PFSK-1 (cell line): ENCODE results near the gene FAM241A.

Experiments used
- FOXP2 ChIP-seq: optimal IDR thresholded peaks from 2 replicates; pipeline ENCODE3; 2011; ENCODE audit warnings: borderline replicate concordance, control low read depth, inconsistent platforms; ENCODE audit not compliant: insufficient read depth; ENCODE audit errors: extremely low read length, extremely low read depth
- POLR2AphosphoS5 ChIP-seq: IDR thresholded peaks from 2 replicates; pipeline ENCODE4 v1.6.1; 2012; ENCODE audit warnings: low read depth, mild to moderate bottlenecking, control low read depth, low read length, moderate library complexity
- REST ChIP-seq, 2 experiments: IDR thresholded peaks; 2 replicates each; pipeline versions ENCODE4 v1.6.1 to v1.8.0; 2011 to 2012; ENCODE audit warnings: low read depth in 2 of 2, low read length in 2 of 2, control low read depth in 1 of 2, inconsistent platforms in 1 of 2, mild to moderate bottlenecking in 1 of 2, moderate library complexity in 1 of 2; ENCODE audit not compliant: insufficient read depth in 1 of 2
- SIN3A ChIP-seq: IDR thresholded peaks from 2 replicates; pipeline ENCODE4 v1.6.1; 2012; ENCODE audit warnings: mild to moderate bottlenecking, low read length, moderate library complexity, borderline replicate concordance; ENCODE audit not compliant: insufficient read depth
- TAF1 ChIP-seq: IDR thresholded peaks from 2 replicates; pipeline ENCODE4 v1.6.1; 2012; ENCODE audit warnings: low read length, control low read depth, borderline replicate concordance; ENCODE audit not compliant: insufficient read depth

Gene FAM241A

DNA sequence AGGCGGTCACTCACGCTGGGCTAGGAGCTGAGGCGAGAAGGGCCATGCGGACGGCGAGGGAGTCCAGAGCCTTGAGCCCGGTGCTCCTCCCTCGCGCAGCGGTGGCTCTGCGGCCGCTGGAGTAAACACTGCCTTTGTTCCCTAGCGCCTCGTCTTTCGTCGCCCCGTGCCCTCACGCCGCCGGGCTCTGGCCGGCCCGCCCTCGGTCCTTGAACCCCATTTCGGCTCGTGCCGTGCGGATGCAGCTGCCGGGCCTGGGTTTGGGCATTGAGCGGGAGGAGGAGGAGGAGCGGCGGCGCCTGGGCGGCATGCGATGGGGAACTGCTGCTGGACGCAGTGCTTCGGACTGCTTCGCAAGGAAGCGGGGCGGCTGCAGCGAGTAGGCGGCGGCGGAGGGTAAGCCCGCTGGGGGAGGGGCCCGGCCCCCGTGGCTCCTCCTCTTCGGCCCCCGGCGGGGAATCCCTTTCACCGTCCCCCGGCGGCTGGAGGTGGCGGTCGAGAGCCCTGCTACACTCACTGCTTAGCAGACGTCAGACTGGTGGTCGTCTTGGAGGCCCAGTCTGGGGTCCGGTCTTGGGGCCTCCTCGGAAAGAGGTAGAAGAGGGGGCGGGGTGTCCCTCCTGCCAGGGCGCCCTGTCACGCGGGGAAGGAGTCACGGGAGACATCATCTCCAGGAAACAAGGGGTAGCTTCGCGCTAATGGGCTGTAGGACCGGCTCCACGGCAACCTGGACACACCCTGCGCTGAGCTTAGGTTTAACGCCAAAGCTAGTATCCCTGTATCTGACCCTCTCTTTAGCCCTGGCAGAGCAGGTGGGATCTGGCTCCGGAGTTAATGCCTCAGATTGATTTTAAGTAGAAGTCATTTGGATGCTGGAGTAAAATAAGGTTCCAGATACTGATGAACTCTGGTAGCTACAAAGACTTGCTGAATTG, 86.8 kb downstream of the FAM241A start, which contains the start of gene AP1AR:
Gene AP1AR (plus strand): TSS at position 9 of the 935 bp plus-strand sequence. CDS start 305 bp downstream, at position 314.
- TF ChIP-seq TAF1 (0 out of 2 replicates have a peak, but pooled peaks have one; percentile 0), FOXP2 (no peak), REST (IDR thresholded peaks at IDR 0.05; ENCODE audit: insufficient read depth in 1 of 2, low read depth in 2 of 2, low read length in 2 of 2) (no peak), POLR2AphosphoS5 (peak; percentile 87), SIN3A (no peak)

DNA sequence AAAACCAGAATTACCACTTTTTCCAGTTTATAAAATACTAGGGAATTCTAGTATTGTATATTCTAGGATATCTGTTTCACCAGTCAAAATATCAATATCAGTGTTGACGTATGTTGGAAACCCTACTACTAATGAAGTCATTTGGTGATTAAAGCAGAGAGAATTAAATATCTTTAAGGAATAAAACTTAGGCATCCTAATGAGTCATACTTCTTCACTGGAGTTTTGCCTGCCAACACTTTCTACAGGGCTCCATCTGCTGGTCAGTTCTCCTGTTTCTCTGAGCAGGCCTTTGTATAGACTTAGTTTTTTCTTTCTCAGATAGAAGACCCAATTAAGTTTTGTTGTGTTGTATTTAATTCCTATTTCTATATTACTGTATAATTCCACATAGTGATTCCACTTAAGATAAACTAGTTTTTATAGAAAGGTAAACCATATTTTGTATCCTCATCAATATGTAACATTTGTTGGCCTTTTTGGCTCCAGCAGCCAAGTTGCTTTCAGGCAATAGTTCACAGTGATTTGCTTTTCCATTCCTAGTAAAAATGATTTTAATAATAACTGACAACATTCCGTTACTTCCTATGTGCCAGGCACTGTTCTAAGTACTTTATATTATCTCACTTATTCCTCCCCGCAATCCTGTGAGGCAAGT, 89.8 kb downstream of the FAM241A start:
- TF ChIP-seq POLR2AphosphoS5: no peak
- no peak for TF ChIP-seq FOXP2
- no peak for TF ChIP-seq SIN3A
- TF ChIP-seq REST (IDR thresholded peaks at IDR 0.05; ENCODE audit: insufficient read depth in 1 of 2, low read depth in 2 of 2, low read length in 2 of 2): no peak
- TF ChIP-seq TAF1: no peak

GRCh38 chr4:112236040-112236439, 90.8 kb downstream of the FAM241A start:
- TF ChIP-seq FOXP2 (no peak), SIN3A (no peak), POLR2AphosphoS5 (no peak), REST (IDR thresholded peaks at IDR 0.05; ENCODE audit: insufficient read depth in 1 of 2, low read depth in 2 of 2, low read length in 2 of 2) (no peak), TAF1 (no peak)

- TF ChIP-seq SIN3A (no peak), POLR2AphosphoS5 (no peak), TAF1 (no peak), FOXP2 (no peak), REST (IDR thresholded peaks at IDR 0.05; ENCODE audit: insufficient read depth in 1 of 2, low read depth in 2 of 2, low read length in 2 of 2) (no peak)
Measured at GRCh38 chr4:112238833-112239232, 93.6 kb downstream of the FAM241A start.
